SK-N-MC (cell line): Measurements from ENCODE around the gene PACSIN3.

Experiments used
- EZH2 ChIP-seq: fragments of 200-600 bp; sonication (generic); IDR thresholded peaks from one replicate; pipeline ENCODE4 v1.6.1; 2017; ENCODE audit warnings: antibody characterized with exemption
- POLR2AphosphoS5 ChIP-seq: IDR thresholded peaks from 2 replicates; pipeline ENCODE4 v1.6.1; 2012; ENCODE audit warnings: mild to moderate bottlenecking, low read depth, low read length, borderline replicate concordance

DNA sequence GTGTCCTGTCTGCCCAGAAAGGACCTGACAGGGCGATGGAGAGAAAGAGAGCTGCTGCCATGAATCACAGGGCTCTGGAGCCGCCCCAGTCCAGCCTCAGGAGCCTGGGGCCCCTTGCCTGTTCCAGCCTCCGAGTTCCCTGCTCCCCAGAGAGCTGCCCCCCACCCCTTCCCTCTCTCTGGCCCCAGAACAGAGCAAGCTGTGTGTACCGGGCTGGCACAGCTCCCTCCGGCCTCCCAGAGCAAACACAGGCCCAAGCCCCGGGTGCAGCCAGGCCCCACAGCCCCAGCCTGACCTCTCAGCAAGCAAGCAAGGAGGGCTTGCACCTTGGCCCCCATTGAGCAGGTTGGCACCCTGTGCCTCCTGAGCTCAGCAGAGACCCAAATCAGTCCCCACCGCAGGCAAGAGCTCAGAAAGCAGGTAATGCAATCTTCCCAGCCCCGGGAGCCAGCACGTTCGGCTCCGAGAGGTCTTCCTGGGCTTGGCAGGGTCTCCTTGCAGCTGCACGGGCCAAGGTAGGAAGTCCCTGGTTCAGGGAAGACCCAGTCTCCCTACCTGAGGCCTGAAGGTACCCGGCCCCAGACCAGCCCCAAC, 1.4 kb downstream of the PACSIN3 start:
- TF ChIP-seq EZH2 (no peak), POLR2AphosphoS5 (no peak)
